HUDEP-2 (cell line): Measurements from ENCODE around the gene CYB5A.

ENCODE experiments used
- DNase-seq, 76 experiments: peaks; one replicate each; lab custom pipeline; 2025; ENCODE audit not compliant: unreplicated experiment in 76 of 76; lab: John Stamatoyannopoulos, UW

CYB5A gene

GRCh38 chr18:74281011-74281979, 10.5 kb downstream of the CYB5A start:
- no peak for DNase-seq

GRCh38 chr18:74278983-74279382, 12.8 kb downstream of the CYB5A start:
- DNase-seq = peak in 1 of 76 experiments; percentile 15

GRCh38 chr18:74278058-74278457, 13.7 kb downstream of the CYB5A start:
- no peak for DNase-seq

- peak in 3 of 76 experiments; percentile 10 to 22 (median 18) for DNase-seq
Measured at GRCh38 chr18:74277296-74277695, 14.5 kb downstream of the CYB5A start.

GRCh38 chr18:74276609-74277008, 15.2 kb downstream of the CYB5A start:
- DNase-seq = no peak

GRCh38 chr18:74275736-74276135, 16.0 kb downstream of the CYB5A start:
- no peak for DNase-seq

GRCh38 chr18:74274700-74275099, 17.1 kb downstream of the CYB5A start:
- DNase-seq = no peak

GRCh38 chr18:74273394-74273793, 18.4 kb downstream of the CYB5A start:
- no peak for DNase-seq

GRCh38 chr18:74271635-74272034, 20.1 kb downstream of the CYB5A start:
- no peak for DNase-seq

- peak in 1 of 76 experiments; percentile 10 for DNase-seq
Measured at GRCh38 chr18:74268933-74269620, 22.7 kb downstream of the CYB5A start.

- no peak for DNase-seq
Measured at GRCh38 chr18:74268175-74268574, 23.6 kb downstream of the CYB5A start.

GRCh38 chr18:74266161-74266560, 25.6 kb downstream of the CYB5A start:
- DNase-seq = no peak

GRCh38 chr18:74265546-74266098, 26.1 kb downstream of the CYB5A start:
- DNase-seq = no peak

- DNase-seq = no peak
Measured at GRCh38 chr18:74264303-74265020, 27.3 kb downstream of the CYB5A start.

GRCh38 chr18:74261053-74261713, 30.6 kb downstream of the CYB5A start:
- DNase-seq = no peak

GRCh38 chr18:74259347-74259746, 32.4 kb downstream of the CYB5A start:
- DNase-seq = no peak

- no peak for DNase-seq
Measured at GRCh38 chr18:74257083-74257482, 34.7 kb downstream of the CYB5A start.

- no peak for DNase-seq
Measured at GRCh38 chr18:74256190-74256589, 35.6 kb downstream of the CYB5A start.

- DNase-seq = no peak
Measured at GRCh38 chr18:74255131-74255616, 36.6 kb downstream of the CYB5A start.

GRCh38 chr18:74252039-74252395, 39.7 kb downstream of the CYB5A start:
- peak in 1 of 76 experiments; percentile 29 for DNase-seq
